Sigmoid colon (tissue), 7 donors: Measurements from ENCODE around the gene MFSD2B. TPM values are rescaled to one million over a fixed set of nuclear protein-coding genes. Genes with fewer than 3 reads are reported as not detected.

Experiments
- DNase-seq: peaks from one replicate; pipeline ENCODE4 v3.0.0-alpha.2; 2019
- H3K27ac ChIP-seq, 4 donors: fragments of 200-600 bp; sonication (generic); one replicate each; pipeline ENCODE4 v1.5.1; 2016 to 2019; ENCODE audit warnings: mild to moderate bottlenecking in 1 of 4
- H3K27me3 ChIP-seq, 3 donors: fragments of 200-600 bp; sonication (generic); one replicate each; pipeline ENCODE4 v1.5.1; 2019; ENCODE audit warnings: mild to moderate bottlenecking in 1 of 3
- H3K36me3 ChIP-seq, 4 donors: fragments of 200-600 bp; sonication (generic); one replicate each; pipeline ENCODE4 v1.5.1; 2016 to 2019
- H3K4me1 ChIP-seq, 4 donors: fragments of 200-600 bp; sonication (generic); one replicate each; pipeline ENCODE4 v1.5.1; 2017 to 2019
- H3K4me3 ChIP-seq, 4 donors: fragments of 200-600 bp; sonication (generic); one replicate each; pipeline ENCODE4 v1.5.1; 2017 to 2019; ENCODE audit warnings: mild to moderate bottlenecking in 2 of 4, moderate library complexity in 1 of 4
- H3K9me3 ChIP-seq, 4 donors: fragments of 200-600 bp in 3 of 4; sonication (generic) in 3 of 4; one replicate each; pipeline versions ENCODE4 v1.5.1 to v1.6.1; 2013 to 2019
- EP300 ChIP-seq, 4 donors: sonication (generic); formaldehyde crosslinking; IDR thresholded peaks; one replicate each; pipeline ENCODE4 v1.6.1; 2017; ENCODE audit warnings: antibody characterized with exemption in 4 of 4
- POLR2A ChIP-seq, 2 donors: fragments of 450-650 bp; IDR thresholded peaks; one replicate each; pipeline ENCODE4 v1.6.1; 2016; ENCODE audit warnings: antibody characterized with exemption in 2 of 2, mild to moderate bottlenecking in 2 of 2, moderate library complexity in 2 of 2
- POLR2AphosphoS5 ChIP-seq, 4 donors: sonication (generic); formaldehyde crosslinking; IDR thresholded peaks; one replicate each; pipeline ENCODE4 v1.6.1; 2017; ENCODE audit warnings: antibody characterized with exemption in 4 of 4
- whole genome bisulfite sequencing, 2 donors: extraction: QIAGEN DNeasy Blood & Tissue Kit; methylation state at CpG; one replicate each; pipeline ENCODE4 v1.1.7; 2013; 5-methylcytosine and 5-hydroxymethylcytosine counted together
- intact Hi-C: fragments of 100-400 bp; cut with DNase I; formaldehyde crosslinking; loops from one replicate; pipeline ENCODE4 v1.15.1; 2023
- polyA plus RNA-seq, 3 donors: library from polyadenylated mRNA; stranded (reverse); fragments of 200-250 nt; gene quantifications; one replicate each; pipeline ENCODE4 v1.2.3, GENCODE V29; 2013
- total RNA-seq, 4 donors: library from RNA; depleted of rRNA; stranded (reverse); fragments of >200 nt; gene quantifications; one replicate each; pipeline ENCODE4 v1.1.0, GENCODE V29; 2016
- TF ChIP-seq, protein P1 (sequence below), 4 experiments: fragments of 450-650 bp in 3 of 4; fragments of 200-600 bp in 1 of 4; IDR thresholded peaks; one replicate each; pipeline ENCODE4 v1.5.1; 2016 to 2019; ENCODE audit warnings: antibody characterized with exemption in 4 of 4, mild to moderate bottlenecking in 3 of 4, moderate library complexity in 2 of 4
- donor health status: healthy with polysubstance abuse.
- donor health status: Bipolar disorder and iron deficiency.
- donor health status: healthy.

MFSD2B gene
- total and polyA plus RNA-seq, 7 donors: 0.10 TPM; not detected in 6

DNA sequence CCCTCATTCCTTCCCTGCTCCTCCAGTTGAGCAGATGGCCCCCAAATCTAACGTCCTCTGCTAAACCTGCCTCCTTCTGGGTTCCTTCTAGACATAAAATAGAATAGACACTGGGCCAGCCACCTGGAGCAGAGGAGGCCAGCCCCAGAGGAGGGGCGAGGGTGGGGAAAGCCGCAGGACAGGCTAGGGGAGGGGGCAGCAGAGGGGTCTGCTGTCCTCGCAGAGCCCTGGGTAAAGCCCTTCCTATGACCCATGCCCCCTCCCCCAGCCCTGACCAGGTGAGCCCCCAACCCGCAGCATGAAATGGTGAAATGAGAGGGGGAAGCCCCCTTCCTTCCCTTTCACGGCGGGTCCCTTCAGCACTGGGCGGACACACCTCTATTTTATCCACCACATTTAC lies 7.8 kb downstream of the MFSD2B start:
- peaks cover 0 to 2% (median under 1%) of the 10 kb centered on the region in 4 donors for H3K36me3 ChIP-seq
- peaks cover 0 to 2% (median 0%) of the 10 kb centered on the region in 3 donors for H3K27me3 ChIP-seq
- H3K4me3 ChIP-seq: no peak overlapping the region
- WGBS, 2 donors: 88 to 89% methylated on average over 8 of the region's 8 CpGs
- TF ChIP-seq POLR2AphosphoS5 (IDR thresholded peaks at IDR 0.05) (no peak), POLR2A (IDR thresholded peaks at IDR 0.05) (no peak), EP300 (IDR thresholded peaks at IDR 0.05) (no peak)
- TF ChIP-seq, protein P1, sequence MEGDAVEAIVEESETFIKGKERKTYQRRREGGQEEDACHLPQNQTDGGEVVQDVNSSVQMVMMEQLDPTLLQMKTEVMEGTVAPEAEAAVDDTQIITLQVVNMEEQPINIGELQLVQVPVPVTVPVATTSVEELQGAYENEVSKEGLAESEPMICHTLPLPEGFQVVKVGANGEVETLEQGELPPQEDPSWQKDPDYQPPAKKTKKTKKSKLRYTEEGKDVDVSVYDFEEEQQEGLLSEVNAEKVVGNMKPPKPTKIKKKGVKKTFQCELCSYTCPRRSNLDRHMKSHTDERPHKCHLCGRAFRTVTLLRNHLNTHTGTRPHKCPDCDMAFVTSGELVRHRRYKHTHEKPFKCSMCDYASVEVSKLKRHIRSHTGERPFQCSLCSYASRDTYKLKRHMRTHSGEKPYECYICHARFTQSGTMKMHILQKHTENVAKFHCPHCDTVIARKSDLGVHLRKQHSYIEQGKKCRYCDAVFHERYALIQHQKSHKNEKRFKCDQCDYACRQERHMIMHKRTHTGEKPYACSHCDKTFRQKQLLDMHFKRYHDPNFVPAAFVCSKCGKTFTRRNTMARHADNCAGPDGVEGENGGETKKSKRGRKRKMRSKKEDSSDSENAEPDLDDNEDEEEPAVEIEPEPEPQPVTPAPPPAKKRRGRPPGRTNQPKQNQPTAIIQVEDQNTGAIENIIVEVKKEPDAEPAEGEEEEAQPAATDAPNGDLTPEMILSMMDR (IDR thresholded peaks at IDR 0.05): no peak
- intact Hi-C loops: no loop called here
- H3K4me1 ChIP-seq: no peaks in the 10 kb centered on the region
- H3K9me3 ChIP-seq: no peaks in the 10 kb centered on the region
- no peak for DNase-seq
- H3K27ac ChIP-seq: no peak overlapping the region

DNA sequence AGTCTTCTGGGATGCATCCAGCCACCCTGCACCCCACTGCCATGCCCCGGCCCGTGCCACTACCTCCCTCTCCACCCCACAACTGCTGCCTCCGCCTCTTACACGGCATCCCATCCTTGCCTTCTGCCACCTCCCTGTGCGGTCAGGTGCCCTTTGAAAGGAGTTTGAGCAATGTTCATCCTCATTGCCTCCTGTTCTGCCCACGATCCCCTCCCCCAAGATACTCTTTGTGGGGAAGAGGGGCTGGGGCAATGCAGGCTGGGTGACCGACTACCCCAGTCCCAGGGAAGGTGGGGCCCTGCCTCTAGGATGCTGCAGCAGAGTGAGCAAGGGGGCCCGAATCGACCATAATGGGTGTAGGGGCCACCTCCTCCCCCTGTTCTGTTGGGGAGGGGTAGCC lies 8.4 kb downstream of the MFSD2B start:
- Histone ChIP-seq H3K4me3 (no peak overlapping the region), H3K27me3 (no peaks in the 10 kb centered on the region), H3K4me1 (no peaks in the 10 kb centered on the region), H3K27ac (no peak overlapping the region), H3K36me3 (peaks cover 0 to 8% (median 3%) of the 10 kb centered on the region in 4 donors), H3K9me3 (no peaks in the 10 kb centered on the region)
- WGBS, 2 donors: 87 to 91% methylated on average over 9 of the region's 9 CpGs
- intact Hi-C loops: no loop called here
- TF ChIP-seq POLR2AphosphoS5 (IDR thresholded peaks at IDR 0.05) (no peak), POLR2A (IDR thresholded peaks at IDR 0.05) (no peak), EP300 (IDR thresholded peaks at IDR 0.05) (no peak)
- TF ChIP-seq, protein P1 (IDR thresholded peaks at IDR 0.05): no peak
- DNase-seq: no peak

DNA sequence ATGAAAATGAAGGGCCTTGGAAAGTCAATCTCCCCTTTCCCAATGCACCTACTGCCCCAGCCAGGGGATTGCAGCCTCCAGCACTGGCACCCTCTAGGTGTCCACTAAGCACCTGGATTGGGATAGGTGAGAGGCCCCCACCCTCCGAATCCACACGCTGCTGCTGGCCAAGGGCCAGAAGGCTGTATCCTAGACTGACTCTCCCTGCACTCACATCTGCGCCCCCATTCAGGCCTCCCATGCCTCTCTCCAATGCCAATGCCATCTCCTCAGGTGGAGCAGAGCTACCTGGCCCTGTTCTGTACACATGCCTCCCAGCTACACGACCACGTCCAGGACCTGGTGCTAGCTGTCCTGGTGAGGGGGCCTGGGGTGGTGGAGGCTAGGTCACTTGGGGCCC lies 9.8 kb downstream of the MFSD2B start:
- no peak overlapping the region for H3K27ac ChIP-seq
- intact Hi-C loops: no loop called here
- DNase-seq: no peak
- 80 to 92% methylated on average over 5 of the region's 5 CpGs for WGBS, 2 donors
- TF ChIP-seq EP300 (IDR thresholded peaks at IDR 0.05) (no peak), POLR2A (IDR thresholded peaks at IDR 0.05) (no peak), POLR2AphosphoS5 (IDR thresholded peaks at IDR 0.05) (no peak)
- TF ChIP-seq, protein P1 (IDR thresholded peaks at IDR 0.05): no peak
- no peak overlapping the region for H3K4me3 ChIP-seq
- no peaks in the 10 kb centered on the region for H3K9me3 ChIP-seq
- H3K4me1 ChIP-seq: no peaks in the 10 kb centered on the region
- no peaks in the 10 kb centered on the region for H3K27me3 ChIP-seq
- peaks cover 0 to 18% (median 4%) of the 10 kb centered on the region in 4 donors for H3K36me3 ChIP-seq

DNA sequence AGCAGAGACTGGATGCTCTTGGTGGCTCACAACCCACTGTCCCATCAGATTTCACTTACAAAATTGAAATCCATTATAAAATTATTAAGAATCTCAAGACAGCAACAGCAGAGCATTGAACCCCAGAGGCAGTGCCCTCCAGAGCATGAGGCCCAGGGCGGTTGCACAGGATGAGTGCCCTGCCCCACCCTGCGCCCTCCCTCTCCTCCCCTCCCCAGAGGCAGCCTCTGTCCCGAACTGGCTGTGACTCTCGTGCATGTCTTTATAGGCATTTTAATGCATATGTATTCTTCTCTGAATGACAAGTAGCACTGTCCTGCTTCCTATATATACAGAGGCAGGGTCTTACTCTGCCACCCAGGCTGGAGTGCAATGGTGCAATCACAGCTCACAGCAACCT lies 10.4 kb downstream of the MFSD2B start:
- no peaks in the 10 kb centered on the region for H3K9me3 ChIP-seq
- 66 to 84% methylated on average over 4 of the region's 4 CpGs for WGBS, 2 donors
- no peak overlapping the region for H3K4me3 ChIP-seq
- peaks cover 0 to 21% (median 6%) of the 10 kb centered on the region in 4 donors for H3K36me3 ChIP-seq
- TF ChIP-seq POLR2AphosphoS5 (IDR thresholded peaks at IDR 0.05): no peak
- TF ChIP-seq POLR2A (IDR thresholded peaks at IDR 0.05): no peak
- no peak for TF ChIP-seq EP300 (IDR thresholded peaks at IDR 0.05)
- TF ChIP-seq, protein P1 (IDR thresholded peaks at IDR 0.05): no peak
- DNase-seq: no peak
- no peaks in the 10 kb centered on the region for H3K27me3 ChIP-seq
- no peak overlapping the region for H3K27ac ChIP-seq
- no peaks in the 10 kb centered on the region for H3K4me1 ChIP-seq
- intact Hi-C loops: no loop called here
